Trophoblast cell (in vitro differentiated cells and primary cell): Measurements from ENCODE around the gene RXFP4.

Experiments used
- DNase-seq, 2 donors: peaks; one replicate each; pipeline ENCODE4 v3.0.0-alpha.2; 2016
- H2AFZ ChIP-seq: 2 replicates; pipeline ENCODE4 v1.6.1; 2013; ENCODE audit warnings: low read length, moderate library complexity, mild to moderate bottlenecking; ENCODE audit not compliant: insufficient read depth, poor library complexity
- H2AK5ac ChIP-seq: 2 replicates; pipeline ENCODE4 v1.6.1; 2013; ENCODE audit warnings: mild to moderate bottlenecking, low read length
- H2BK120ac ChIP-seq: 2 replicates; pipeline ENCODE4 v1.6.1; 2013; ENCODE audit warnings: low read length, mild to moderate bottlenecking, moderate library complexity; ENCODE audit not compliant: insufficient read depth, poor library complexity
- H2BK12ac ChIP-seq: 2 replicates; pipeline ENCODE4 v1.6.1; 2013; ENCODE audit warnings: mild to moderate bottlenecking, low read length, moderate library complexity
- H2BK5ac ChIP-seq: 2 replicates; pipeline ENCODE4 v1.6.1; 2013; ENCODE audit warnings: low read length, low read depth, moderate library complexity, mild to moderate bottlenecking; ENCODE audit not compliant: poor library complexity
- H3K14ac ChIP-seq: 2 replicates; pipeline ENCODE4 v1.6.1; 2013; ENCODE audit warnings: mild to moderate bottlenecking, low read length
- H3K18ac ChIP-seq: 2 replicates; pipeline ENCODE4 v1.6.1; 2013; ENCODE audit warnings: mild to moderate bottlenecking, low read length
- H3K23ac ChIP-seq: 2 replicates; pipeline ENCODE4 v1.6.1; 2013; ENCODE audit warnings: low read length
- H3K27ac ChIP-seq: 2 replicates; pipeline ENCODE4 v1.5.1; 2013; ENCODE audit warnings: low read depth, mild to moderate bottlenecking, inconsistent platforms, low read length, moderate library complexity
- H3K27me3 ChIP-seq: 2 replicates; pipeline ENCODE4 v1.6.1; 2013; ENCODE audit warnings: inconsistent platforms, mild to moderate bottlenecking, low read length, moderate library complexity; ENCODE audit not compliant: insufficient read depth
- H3K36me3 ChIP-seq, 2 experiments: 1 replicate in 1 of 2; 2 replicates in 1 of 2; pipeline ENCODE4 v1.6.1; 2013; ENCODE audit warnings: low read length in 2 of 2, mild to moderate bottlenecking in 2 of 2, moderate library complexity in 1 of 2; ENCODE audit not compliant: insufficient read depth in 2 of 2, control insufficient read depth in 1 of 2
- H3K4ac ChIP-seq: 2 replicates; pipeline ENCODE4 v1.6.1; 2013; ENCODE audit warnings: low read depth, mild to moderate bottlenecking, low read length, moderate library complexity
- H3K4me1 ChIP-seq, 2 experiments: 1 replicate in 1 of 2; 2 replicates in 1 of 2; pipeline ENCODE4 v1.6.1; 2013; ENCODE audit warnings: low read length in 2 of 2, mild to moderate bottlenecking in 2 of 2, moderate library complexity in 1 of 2; ENCODE audit not compliant: insufficient read depth in 2 of 2, control insufficient read depth in 1 of 2
- H3K4me2 ChIP-seq: 2 replicates; pipeline ENCODE4 v1.6.1; 2013; ENCODE audit warnings: inconsistent platforms, mild to moderate bottlenecking, low read length, moderate library complexity
- H3K4me3 ChIP-seq: 2 replicates; pipeline ENCODE4 v1.5.1; 2013; ENCODE audit warnings: mild to moderate bottlenecking, low read depth, low read length, inconsistent platforms
- H3K79me1 ChIP-seq: one replicate; pipeline ENCODE4 v1.6.1; 2013; ENCODE audit warnings: low read length
- H3K79me2 ChIP-seq: 2 replicates; pipeline ENCODE4 v1.6.1; 2013; ENCODE audit warnings: low read length, mild to moderate bottlenecking; ENCODE audit not compliant: control insufficient read depth, insufficient read depth, poor library complexity
- H3K9ac ChIP-seq: 2 replicates; pipeline ENCODE4 v1.6.1; 2013; ENCODE audit warnings: mild to moderate bottlenecking, low read length
- H3K9me3 ChIP-seq: 2 replicates; pipeline ENCODE4 v1.6.1; 2013; ENCODE audit warnings: low read depth, mild to moderate bottlenecking, control low read depth, inconsistent platforms, low read length; ENCODE audit not compliant: insufficient read depth
- H4K12ac ChIP-seq: 2 replicates; pipeline ENCODE4 v1.6.1; 2013; ENCODE audit warnings: low read depth, mild to moderate bottlenecking, low read length, moderate library complexity
- H4K8ac ChIP-seq: 2 replicates; pipeline ENCODE4 v1.6.1; 2013; ENCODE audit warnings: low read depth, mild to moderate bottlenecking, low read length, moderate library complexity
- H4K91ac ChIP-seq: one replicate; pipeline ENCODE4 v1.6.1; 2013; ENCODE audit warnings: low read depth, mild to moderate bottlenecking, low read length, moderate library complexity
- WGBS: extraction: QIAGEN DNeasy Blood & Tissue Kit; methylation state at CpG from one replicate; pipeline ENCODE4 v1.1.7; 2013; ENCODE audit warnings: missing lambda C conversion rate; ENCODE audit not compliant: insufficient read length, insufficient coverage; ENCODE audit errors: extremely low coverage; 5-methylcytosine and 5-hydroxymethylcytosine counted together

Gene RXFP4

GRCh38 chr1:155976913-155977689 lies 35.7 kb downstream of the RXFP4 start:
- Histone ChIP-seq H2BK12ac (no peak overlapping the region), H4K12ac (no peak overlapping the region), H3K4me2 (peak overlapping the region; percentile 84), H2BK120ac (no peak overlapping the region), H3K14ac (peak overlapping the region; percentile 100), H3K36me3 (peaks cover 3 to 4% of the 10 kb centered on the region in 2 experiments), H3K4ac (peak overlapping the region; percentile 99), H3K4me1 (peaks cover 32 to 46% of the 10 kb centered on the region in 2 experiments), H3K4me3 (peak overlapping the region; percentile 87), H4K8ac (no peak overlapping the region), H3K27ac (no peak overlapping the region), H3K27me3 (no peaks in the 10 kb centered on the region), H3K9me3 (no peaks in the 10 kb centered on the region), H3K18ac (peak overlapping the region; percentile 76), H2AFZ (peak overlapping the region; percentile 96), H2AK5ac (no peak overlapping the region), H2BK5ac (peak overlapping the region; percentile 95), H3K79me1 (peaks cover 31% of the 10 kb centered on the region), H3K9ac (no peak overlapping the region), H3K23ac (no peak overlapping the region), H3K79me2 (peaks cover 40% of the 10 kb centered on the region), H4K91ac (peak overlapping the region; percentile 99)
- no peak for DNase-seq
- WGBS = no CpG with 5 or more reads among the region's 5 CpGs

DNA sequence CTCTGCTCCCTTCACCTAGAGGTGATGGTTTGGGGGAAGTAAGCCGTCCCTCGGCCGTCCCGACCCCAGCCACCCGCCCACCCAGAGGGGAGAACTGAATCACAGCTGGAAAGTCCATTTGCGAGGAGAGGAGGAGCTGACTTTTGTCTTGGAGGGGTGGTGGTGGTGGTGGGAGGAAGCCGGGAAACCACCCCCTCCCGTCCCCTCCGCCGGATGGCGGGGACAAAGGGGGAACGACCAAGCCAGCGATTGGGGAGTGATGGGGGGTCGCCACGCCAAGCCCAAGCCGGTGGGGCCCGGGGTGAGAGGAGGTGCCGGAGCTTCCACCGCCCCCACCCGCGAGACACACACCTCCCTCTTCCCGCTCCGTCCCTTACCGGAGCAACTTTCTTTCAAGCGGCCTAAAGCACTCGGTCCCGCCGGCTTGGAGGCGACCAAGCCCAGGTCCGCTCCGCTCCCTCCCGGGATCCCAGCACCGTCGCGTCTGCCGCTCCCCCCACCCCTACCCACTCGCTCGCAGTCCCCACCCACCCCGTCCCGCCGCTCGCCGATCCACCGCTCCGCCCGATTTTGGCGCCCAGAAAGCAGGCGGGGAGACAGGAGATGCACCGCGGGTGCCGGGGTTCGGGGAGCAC lies 36.4 kb downstream of the RXFP4 start:
- Histone ChIP-seq H2AK5ac (peak overlapping the region; percentile 92), H3K9ac (peak overlapping the region; percentile 82), H2AFZ (peak overlapping the region; percentile 96), H3K9me3 (no peaks in the 10 kb centered on the region), H4K91ac (peak overlapping the region; percentile 99), H4K8ac (peak overlapping the region; percentile 94), H3K14ac (peak overlapping the region; percentile 100), H3K23ac (no peak overlapping the region), H4K12ac (peak overlapping the region; percentile 76), H3K4me1 (peaks cover 32 to 46% of the 10 kb centered on the region in 2 experiments), H3K4me3 (peak overlapping the region; percentile 87), H2BK12ac (peak overlapping the region; percentile 35), H2BK120ac (peak overlapping the region; percentile 99), H3K4me2 (peak overlapping the region; percentile 84), H3K27me3 (no peaks in the 10 kb centered on the region), H3K79me2 (peaks cover 40% of the 10 kb centered on the region), H3K36me3 (peaks cover 3 to 4% of the 10 kb centered on the region in 2 experiments), H3K27ac (peak overlapping the region; percentile 94), H2BK5ac (peak overlapping the region; percentile 95), H3K18ac (peak overlapping the region; percentile 99), H3K4ac (peak overlapping the region; percentile 99), H3K79me1 (peaks cover 31% of the 10 kb centered on the region)
- WGBS = no CpG with 5 or more reads among the region's 52 CpGs
- peak in 1 of 2 donors; percentile 42 for DNase-seq

GRCh38 chr1:155978325-155978972 lies 37.0 kb downstream of the RXFP4 start, which contains the start of gene ARHGEF2:
TSS of gene ARHGEF2 (minus strand) at chr1:155978547. CDS start at chr1:155978427, 120 bp downstream.
- Histone ChIP-seq H4K12ac (peak within 1 kb of the TSS; percentile 76), H3K14ac (peak within 1 kb of the TSS; percentile 100), H3K4ac (peak within 1 kb of the TSS; percentile 99), H3K79me2 (peaks cover 40% of the 10 kb centered on the region), H2BK120ac (peak within 1 kb of the TSS; percentile 99), H3K27me3 (no peaks in the 10 kb centered on the region), H3K36me3 (peaks cover 3 to 4% of the 10 kb centered on the region in 2 experiments), H3K23ac (no peak within 1 kb of the TSS), H3K4me2 (peak within 1 kb of the TSS; percentile 84), H2BK12ac (peak within 1 kb of the TSS; percentile 81), H3K4me3 (peak within 1 kb of the TSS; percentile 87), H3K79me1 (peaks cover 31% of the 10 kb centered on the region), H3K18ac (peak within 1 kb of the TSS; percentile 99), H3K27ac (peak within 1 kb of the TSS; percentile 94), H2AFZ (peak within 1 kb of the TSS; percentile 96), H3K4me1 (peaks cover 32 to 46% of the 10 kb centered on the region in 2 experiments), H3K9me3 (no peaks in the 10 kb centered on the region), H4K91ac (peak within 1 kb of the TSS; percentile 99), H2BK5ac (peak within 1 kb of the TSS; percentile 95), H2AK5ac (peak within 1 kb of the TSS; percentile 92), H4K8ac (peak within 1 kb of the TSS; percentile 94), H3K9ac (peak within 1 kb of the TSS; percentile 82)
- peak; percentile 68 to 69 for DNase-seq
- no CpG with 5 or more reads among the region's 52 CpGs for WGBS

GRCh38 chr1:155978973-155979429 lies 37.6 kb downstream of the RXFP4 start:
- Histone ChIP-seq H2AK5ac (peak overlapping the region; percentile 60), H3K79me1 (peaks cover 31% of the 10 kb centered on the region), H3K36me3 (peaks cover 1 to 3% of the 10 kb centered on the region in 2 experiments), H3K79me2 (peaks cover 40% of the 10 kb centered on the region), H2BK12ac (peak overlapping the region; percentile 81), H3K18ac (peak overlapping the region; percentile 99), H4K12ac (peak overlapping the region; percentile 76), H2BK120ac (peak overlapping the region; percentile 99), H3K14ac (peak overlapping the region; percentile 100), H3K4me1 (peaks cover 32 to 46% of the 10 kb centered on the region in 2 experiments), H3K4ac (peak overlapping the region; percentile 99), H3K9ac (peak overlapping the region; percentile 66), H2BK5ac (peak overlapping the region; percentile 87), H3K4me3 (peak overlapping the region; percentile 87), H4K91ac (peak overlapping the region; percentile 99), H2AFZ (peak overlapping the region; percentile 71), H3K4me2 (peak overlapping the region; percentile 84), H3K9me3 (no peaks in the 10 kb centered on the region), H3K27me3 (no peaks in the 10 kb centered on the region), H3K23ac (no peak overlapping the region), H4K8ac (peak overlapping the region; percentile 94), H3K27ac (peak overlapping the region; percentile 94)
- WGBS = no CpG with 5 or more reads among the region's 8 CpGs
- DNase-seq = peak in 1 of 2 donors; percentile 43
